Astrocyte (in vitro differentiated cells and primary cell): ENCODE data around the gene WDCP. TPM values are rescaled to one million over a fixed set of nuclear protein-coding genes. Genes with fewer than 3 reads are reported as not detected.

Experiments used
- DNase-seq: peaks from one replicate; pipeline ENCODE4 v3.0.0-alpha.2; 2010; ENCODE audit warnings: low read depth
- FAIRE-seq: peaks from 2 replicates; lab custom pipeline; 2011; peaks lifted over from hg19 to GRCh38; lab: Jason Lieb, UNC
- H2AFZ ChIP-seq: 2 replicates; pipeline ENCODE4 v1.6.0; 2012; ENCODE audit warnings: low read depth, low read length, inconsistent platforms
- H3K27ac ChIP-seq: 2 replicates; pipeline ENCODE4 v1.5.1; 2011; ENCODE audit warnings: low read depth, low read length, inconsistent platforms
- H3K27me3 ChIP-seq: 2 replicates; pipeline ENCODE4 v1.6.0; 2011; ENCODE audit warnings: low read length, inconsistent platforms; ENCODE audit not compliant: insufficient read depth
- H3K36me3 ChIP-seq: 2 replicates; pipeline ENCODE4 v1.5.1; 2011; ENCODE audit warnings: low read length, inconsistent platforms; ENCODE audit not compliant: insufficient read depth
- H3K4me1 ChIP-seq: 2 replicates; pipeline ENCODE4 v1.5.1; 2011; ENCODE audit warnings: low read length, inconsistent platforms; ENCODE audit not compliant: insufficient read depth
- H3K4me2 ChIP-seq: 2 replicates; pipeline ENCODE4 v1.6.0; 2012; ENCODE audit warnings: low read length, inconsistent platforms
- H3K4me3 ChIP-seq: 2 replicates; pipeline ENCODE4 v1.5.1; 2011; ENCODE audit warnings: low read depth, mild to moderate bottlenecking, low read length, inconsistent platforms; ENCODE audit not compliant: insufficient read depth
- H3K79me2 ChIP-seq: 2 replicates; pipeline ENCODE4 v1.6.0; 2012; ENCODE audit warnings: mild to moderate bottlenecking, low read length, inconsistent platforms; ENCODE audit not compliant: insufficient read depth
- H3K9ac ChIP-seq: 2 replicates; pipeline ENCODE4 v1.6.0; 2012; ENCODE audit warnings: mild to moderate bottlenecking, low read length, inconsistent platforms
- H3K9me3 ChIP-seq: 2 replicates; pipeline ENCODE4 v1.5.1; 2012; ENCODE audit warnings: low read depth, mild to moderate bottlenecking, low read length, inconsistent platforms; ENCODE audit not compliant: insufficient read depth
- H4K20me1 ChIP-seq: 2 replicates; pipeline ENCODE4 v1.6.0; 2012; ENCODE audit warnings: low read length, inconsistent platforms; ENCODE audit not compliant: insufficient read depth
- H3K27ac Mint-ChIP-seq: one replicate; pipeline ENCODE4 v1.8.0; 2021; ENCODE audit warnings: mild to moderate bottlenecking, mixed read lengths; ENCODE audit not compliant: unreplicated experiment
- H3K27me3 Mint-ChIP-seq: one replicate; pipeline ENCODE4 v1.8.0; 2021; ENCODE audit warnings: low read depth, mixed read lengths; ENCODE audit not compliant: unreplicated experiment
- H3K36me3 Mint-ChIP-seq: one replicate; pipeline ENCODE4 v1.8.0; 2021; ENCODE audit warnings: low read depth, mixed read lengths; ENCODE audit not compliant: unreplicated experiment
- H3K4me1 Mint-ChIP-seq: one replicate; pipeline ENCODE4 v1.8.0; 2021; ENCODE audit warnings: low read depth, mixed read lengths; ENCODE audit not compliant: unreplicated experiment
- H3K4me3 Mint-ChIP-seq: one replicate; pipeline ENCODE4 v1.8.0; 2021; ENCODE audit warnings: mild to moderate bottlenecking, moderate library complexity, mixed read lengths; ENCODE audit not compliant: unreplicated experiment
- H3K9me3 Mint-ChIP-seq: one replicate; pipeline ENCODE4 v1.8.0; 2021; ENCODE audit warnings: mild to moderate bottlenecking, mixed read lengths; ENCODE audit not compliant: unreplicated experiment
- CTCF ChIP-seq: IDR thresholded peaks from 2 replicates; pipeline ENCODE4 v1.5.1; 2011; ENCODE audit warnings: low read depth, mild to moderate bottlenecking, inconsistent platforms, low read length, moderate library complexity; ENCODE audit not compliant: insufficient read depth
- EZH2 ChIP-seq: IDR thresholded peaks from 2 replicates; pipeline ENCODE4 v1.6.1; 2012; ENCODE audit warnings: mild to moderate bottlenecking, low read length, inconsistent platforms; ENCODE audit not compliant: insufficient read depth
- total RNA-seq: library from RNA; stranded (reverse); gene quantifications from 2 replicates; pipeline ENCODE4 v1.2.1, GENCODE V29; 2021

The WDCP gene
- total RNA-seq, 1 donor from 2014 or later: 17.4 TPM

- peak overlapping the region; percentile 85 for H3K4me2 ChIP-seq
- peaks cover 7% of the 10 kb centered on the region for H3K4me1 ChIP-seq
- TF ChIP-seq CTCF (no peak), EZH2 (no peak)
- H3K4me3 ChIP-seq: no peak overlapping the region
- H3K4me1 Mint-ChIP-seq: no peaks in the 10 kb centered on the region
- H3K9me3 ChIP-seq: no peaks in the 10 kb centered on the region
- no peak overlapping the region for H3K27ac ChIP-seq
- no peaks in the 10 kb centered on the region for H3K79me2 ChIP-seq
- no peak overlapping the region for H3K9ac ChIP-seq
- no peak overlapping the region for H3K27ac Mint-ChIP-seq
- H2AFZ ChIP-seq: no peak overlapping the region
- H3K36me3 ChIP-seq: no peaks in the 10 kb centered on the region
- FAIRE-seq: no peak
- no peak overlapping the region for H3K4me3 Mint-ChIP-seq
- no peak for DNase-seq
- no peaks in the 10 kb centered on the region for H3K9me3 Mint-ChIP-seq
- H4K20me1 ChIP-seq: no peaks in the 10 kb centered on the region
- H3K27me3 ChIP-seq: peaks cover 10% of the 10 kb centered on the region
- no peaks in the 10 kb centered on the region for H3K36me3 Mint-ChIP-seq
- H3K27me3 Mint-ChIP-seq: peaks cover 12% of the 10 kb centered on the region
Observed at GRCh38 chr2:24008672-24009366, 38.4 kb downstream of the WDCP start.

DNA sequence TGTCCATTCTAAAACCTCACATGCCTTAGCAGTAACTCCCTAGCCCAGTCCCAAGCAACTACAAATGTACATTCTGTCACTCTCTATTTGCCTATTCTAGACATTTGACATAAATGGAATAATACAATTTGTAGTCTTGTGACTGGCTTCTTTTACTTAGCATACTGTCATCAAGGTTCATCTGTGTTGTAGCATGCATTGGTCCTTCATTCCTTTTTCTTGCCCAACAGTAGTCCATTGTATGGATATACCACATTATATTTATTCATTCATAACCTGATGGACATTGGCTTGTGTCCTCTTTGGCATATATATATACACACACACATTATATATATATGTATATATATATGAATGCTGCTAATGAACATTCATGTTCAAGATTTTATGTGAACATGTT lies 39.5 kb downstream of the WDCP start:
- no peak for FAIRE-seq
- H2AFZ ChIP-seq: no peak overlapping the region
- H3K27me3 Mint-ChIP-seq: peaks cover 10% of the 10 kb centered on the region
- no peaks in the 10 kb centered on the region for H3K9me3 ChIP-seq
- H4K20me1 ChIP-seq: no peaks in the 10 kb centered on the region
- no peaks in the 10 kb centered on the region for H3K79me2 ChIP-seq
- no peak overlapping the region for H3K9ac ChIP-seq
- no peak overlapping the region for H3K4me3 Mint-ChIP-seq
- no peaks in the 10 kb centered on the region for H3K36me3 ChIP-seq
- no peak overlapping the region for H3K27ac Mint-ChIP-seq
- peaks cover 7% of the 10 kb centered on the region for H3K4me1 ChIP-seq
- peaks cover 10% of the 10 kb centered on the region for H3K27me3 ChIP-seq
- no peak overlapping the region for H3K4me3 ChIP-seq
- H3K27ac ChIP-seq: no peak overlapping the region
- DNase-seq: no peak
- no peak for TF ChIP-seq EZH2
- no peak for TF ChIP-seq CTCF
- H3K4me1 Mint-ChIP-seq: no peaks in the 10 kb centered on the region
- H3K4me2 ChIP-seq: no peak overlapping the region
- no peaks in the 10 kb centered on the region for H3K36me3 Mint-ChIP-seq
- H3K9me3 Mint-ChIP-seq: no peaks in the 10 kb centered on the region

- Histone ChIP-seq H3K79me2 (no peaks in the 10 kb centered on the region), H3K27ac (no peak overlapping the region), H3K27me3 (no peaks in the 10 kb centered on the region), H3K4me3 (no peak overlapping the region), H3K4me2 (no peak overlapping the region), H4K20me1 (no peaks in the 10 kb centered on the region), H3K36me3 (no peaks in the 10 kb centered on the region), H3K4me1 (no peaks in the 10 kb centered on the region), H3K9me3 (no peaks in the 10 kb centered on the region), H2AFZ (no peak overlapping the region), H3K9ac (no peak overlapping the region)
- TF ChIP-seq EZH2 (no peak), CTCF (no peak)
- DNase-seq (no peak), FAIRE-seq (no peak)
- no peak overlapping the region for H3K27ac Mint-ChIP-seq
- H3K9me3 Mint-ChIP-seq: no peaks in the 10 kb centered on the region
- no peak overlapping the region for H3K4me3 Mint-ChIP-seq
- H3K36me3 Mint-ChIP-seq: peaks cover 11% of the 10 kb centered on the region
- H3K27me3 Mint-ChIP-seq: no peaks in the 10 kb centered on the region
- peaks cover 5% of the 10 kb centered on the region for H3K4me1 Mint-ChIP-seq
Observed at GRCh38 chr2:23994567-23994966, 52.6 kb downstream of the WDCP start.
